GM23338 (cell line): Measurements from ENCODE around the gene COPZ2. TPM values are rescaled to one million over a fixed set of nuclear protein-coding genes. Genes with fewer than 3 reads are reported as not detected.

Experiments used
- ATAC-seq: fragments of 200-7000 bp; cut with Tn5 transposase; 3 replicates; pipeline ENCODE4 v1.9.1; 2020
- DNase-seq: peaks from one replicate; pipeline ENCODE4 v3.0.0-alpha.2; 2015; ENCODE audit warnings: low spot score
- H2AFZ ChIP-seq: fragments of 200-600 bp; sonication (generic); 2 replicates; pipeline ENCODE4 v1.8.0; 2016; ENCODE audit warnings: antibody characterized with exemption, mild to moderate bottlenecking, moderate library complexity
- H3F3A ChIP-seq: fragments of 200-600 bp; sonication (generic); replicated peaks from 2 replicates; pipeline ENCODE4 v1.8.0; 2017; ENCODE audit warnings: antibody characterized with exemption, mixed run types, low read depth
- H3K27ac ChIP-seq: fragments of 200-600 bp; sonication (generic); 2 replicates; pipeline ENCODE4 v1.6.1; 2016; ENCODE audit warnings: low read depth
- H3K27me3 ChIP-seq: fragments of 200-600 bp; sonication (generic); 2 replicates; pipeline ENCODE4 v1.8.0; 2016; ENCODE audit warnings: mild to moderate bottlenecking, mixed run types, moderate library complexity; ENCODE audit not compliant: insufficient read depth
- H3K36me3 ChIP-seq: fragments of 200-600 bp; sonication (generic); 2 replicates; pipeline ENCODE4 v1.8.0; 2016; ENCODE audit warnings: mild to moderate bottlenecking; ENCODE audit not compliant: insufficient read depth
- H3K4me1 ChIP-seq: fragments of 200-600 bp; sonication (generic); 2 replicates; pipeline ENCODE4 v1.8.0; 2016; ENCODE audit warnings: mild to moderate bottlenecking, moderate library complexity; ENCODE audit not compliant: insufficient read depth
- H3K4me2 ChIP-seq: fragments of 200-600 bp; sonication (generic); 2 replicates; pipeline ENCODE4 v1.7.1; 2017; ENCODE audit warnings: mixed run types
- H3K4me3 ChIP-seq: fragments of 200-600 bp; sonication (generic); 2 replicates; pipeline ENCODE4 v1.6.1; 2016; ENCODE audit warnings: mixed run types
- H3K79me2 ChIP-seq: fragments of 200-600 bp; sonication (generic); replicated peaks from 2 replicates; pipeline ENCODE4 v1.8.0; 2017; ENCODE audit warnings: mild to moderate bottlenecking; ENCODE audit not compliant: insufficient read depth
- H3K9me2 ChIP-seq: fragments of 200-600 bp; sonication (generic); 2 replicates; pipeline ENCODE4 v1.8.0; 2017; ENCODE audit not compliant: insufficient read depth
- H4K20me1 ChIP-seq: fragments of 200-600 bp; sonication (generic); replicated peaks from 2 replicates; pipeline ENCODE4 v1.8.0; 2017; ENCODE audit warnings: mild to moderate bottlenecking; ENCODE audit not compliant: insufficient read depth
- H3K27ac Mint-ChIP-seq: 2 replicates; pipeline ENCODE4 v1.8.0; 2020; ENCODE audit warnings: inconsistent platforms, mild to moderate bottlenecking, moderate library complexity, mixed read lengths
- H3K27me3 Mint-ChIP-seq: 3 replicates; pipeline ENCODE4 v1.8.0; 2022; ENCODE audit warnings: low read depth, mild to moderate bottlenecking, moderate library complexity, mixed read lengths, inconsistent platforms; ENCODE audit not compliant: insufficient read depth, poor library complexity
- H3K36me3 Mint-ChIP-seq: 3 replicates; pipeline ENCODE4 v1.8.0; 2021; ENCODE audit warnings: low read depth, mild to moderate bottlenecking, inconsistent platforms, moderate library complexity, mixed read lengths
- H3K4me1 Mint-ChIP-seq: 3 replicates; pipeline ENCODE4 v1.8.0; 2020; ENCODE audit warnings: mild to moderate bottlenecking, inconsistent platforms, mixed read lengths
- H3K4me3 Mint-ChIP-seq: 3 replicates; pipeline ENCODE4 v1.8.0; 2021; ENCODE audit warnings: moderate library complexity, mild to moderate bottlenecking, inconsistent platforms, mixed read lengths
- H3K9me3 Mint-ChIP-seq: 3 replicates; pipeline ENCODE4 v1.8.0; 2020; ENCODE audit warnings: moderate library complexity, mild to moderate bottlenecking, inconsistent platforms, mixed read lengths
- CREB1 ChIP-seq: fragments of 250-450 bp; sonication (Bioruptor Pico); IDR thresholded peaks from 2 replicates; pipeline ENCODE4 v1.5.0; 2020; ENCODE audit warnings: low read depth, mild to moderate bottlenecking, moderate library complexity
- EZH2 ChIP-seq: fragments of 200-600 bp; sonication (generic); IDR thresholded peaks from one replicate; pipeline ENCODE4 v1.8.0; 2017; ENCODE audit warnings: antibody characterized with exemption, mild to moderate bottlenecking, low read depth; ENCODE audit not compliant: unreplicated experiment
- EZH2phosphoT487 ChIP-seq: fragments of 200-600 bp; sonication (generic); IDR thresholded peaks from one replicate; pipeline ENCODE4 v1.8.1; 2018; ENCODE audit warnings: antibody characterized with exemption; ENCODE audit not compliant: unreplicated experiment
- JUNB ChIP-seq: IDR thresholded peaks from one replicate; pipeline ENCODE4 v1.6.1; 2016; ENCODE audit warnings: antibody characterized with exemption; ENCODE audit not compliant: unreplicated experiment
- NANOG ChIP-seq: IDR thresholded peaks from 2 replicates; pipeline ENCODE4 v1.6.1; 2016; ENCODE audit warnings: antibody characterized with exemption, borderline replicate concordance
- STAT1 ChIP-seq: IDR thresholded peaks from one replicate; pipeline ENCODE4 v1.6.1; 2016; ENCODE audit warnings: antibody characterized with exemption; ENCODE audit not compliant: unreplicated experiment
- ZNF114 ChIP-seq: fragments of 250-450 bp; sonication (Bioruptor Pico); IDR thresholded peaks from 2 replicates; pipeline ENCODE4 v1.5.0; 2020; ENCODE audit warnings: mild to moderate bottlenecking, moderate library complexity
- ZNF331 ChIP-seq: fragments of 250-450 bp; sonication (Bioruptor Pico); IDR thresholded peaks from 2 replicates; pipeline ENCODE4 v1.5.0; 2020; ENCODE audit warnings: low read depth, mild to moderate bottlenecking, moderate library complexity
- polyA plus RNA-seq: library from polyadenylated mRNA; unstranded; fragments of >200 nt; fragmentation: Nextera tagmentation; extraction: Ambion mirVana; gene quantifications from 2 replicates; pipeline ENCODE4 v1.2.1, GENCODE V29; 2016
- total RNA-seq: library from RNA; depleted of rRNA; stranded (reverse); fragments of >200 nt; shearing (Covaris generic); gene quantifications from 2 replicates; pipeline ENCODE4 v1.2.3, GENCODE V29; 2014
- TF ChIP-seq, protein P1 (sequence below), 2 experiments: fragments of 200-600 bp in 1 of 2; sonication (generic) in 1 of 2; conservative IDR thresholded peaks; 2 replicates each; pipeline versions ENCODE4 v1.5.1 to v1.6.1; 2016 to 2017; ENCODE audit warnings: antibody characterized with exemption in 2 of 2, low read depth in 2 of 2, mild to moderate bottlenecking in 2 of 2, moderate library complexity in 1 of 2
- TF ChIP-seq, protein P2 (sequence below): fragments of 250-450 bp; sonication (Bioruptor Pico); IDR thresholded peaks from 2 replicates; pipeline ENCODE4 v1.5.0; 2020; ENCODE audit warnings: mild to moderate bottlenecking, moderate library complexity
- TF ChIP-seq, protein P3 (sequence below): IDR thresholded peaks from one replicate; pipeline ENCODE4 v1.6.1; 2018; ENCODE audit warnings: antibody characterized with exemption; ENCODE audit not compliant: unreplicated experiment
- TF ChIP-seq, protein P4 (sequence below): IDR thresholded peaks from 2 replicates; pipeline ENCODE4 v1.6.1; 2016; ENCODE audit warnings: antibody characterized with exemption

The COPZ2 gene
- total and polyA plus RNA-seq, 2 experiments from 2014 or later = not detected

DNA sequence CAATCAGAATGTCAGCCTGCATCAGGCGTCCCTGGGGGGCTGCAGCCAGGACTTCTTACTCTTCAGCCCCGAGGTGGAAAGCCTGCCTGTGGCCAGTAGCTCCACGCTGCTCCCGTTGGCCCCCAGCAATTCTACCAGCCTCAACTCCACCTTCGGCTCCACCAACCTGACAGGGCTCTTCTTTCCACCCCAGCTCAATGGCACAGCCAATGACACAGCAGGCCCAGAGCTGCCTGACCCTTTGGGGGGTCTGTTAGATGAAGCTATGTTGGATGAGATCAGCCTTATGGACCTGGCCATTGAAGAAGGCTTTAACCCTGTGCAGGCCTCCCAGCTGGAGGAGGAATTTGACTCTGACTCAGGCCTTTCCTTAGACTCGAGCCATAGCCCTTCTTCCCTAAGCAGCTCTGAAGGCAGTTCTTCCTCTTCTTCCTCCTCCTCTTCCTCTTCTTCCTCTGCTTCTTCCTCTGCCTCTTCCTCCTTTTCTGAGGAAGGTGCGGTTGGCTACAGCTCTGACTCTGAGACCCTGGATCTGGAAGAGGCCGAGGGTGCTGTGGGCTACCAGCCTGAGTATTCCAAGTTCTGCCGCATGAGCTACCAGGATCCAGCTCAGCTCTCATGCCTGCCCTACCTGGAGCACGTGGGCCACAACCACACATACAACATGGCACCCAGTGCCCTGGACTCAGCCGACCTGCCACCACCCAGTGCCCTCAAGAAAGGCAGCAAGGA lies 21.0 kb upstream of the COPZ2 start:
- Histone ChIP-seq H3K27me3 (no peaks in the 10 kb centered on the region), H3K4me1 (peaks cover 24% of the 10 kb centered on the region), H3K4me3 (no peak overlapping the region), H3K79me2 (peaks cover 51% of the 10 kb centered on the region), H3F3A (peaks cover 48% of the 10 kb centered on the region), H3K4me2 (no peak overlapping the region), H3K9me2 (no peaks in the 10 kb centered on the region), H3K27ac (0 out of 2 replicates have a peak overlapping the region, but pooled peaks have one; percentile 39), H2AFZ (no peak overlapping the region), H3K36me3 (peaks cover 56% of the 10 kb centered on the region), H4K20me1 (peaks cover 30% of the 10 kb centered on the region)
- peaks cover 56% of the 10 kb centered on the region for H3K4me1 Mint-ChIP-seq
- peak overlapping the region; percentile 100 for H3K27ac Mint-ChIP-seq
- DNase-seq (no peak), ATAC-seq (no peak)
- H3K9me3 Mint-ChIP-seq = no peaks in the 10 kb centered on the region
- H3K27me3 Mint-ChIP-seq = peaks cover 32% of the 10 kb centered on the region
- TF ChIP-seq STAT1 = no peak
- TF ChIP-seq JUNB = no peak
- no peak for TF ChIP-seq ZNF114 (CRISPR knock-in tag)
- TF ChIP-seq, protein P1, sequence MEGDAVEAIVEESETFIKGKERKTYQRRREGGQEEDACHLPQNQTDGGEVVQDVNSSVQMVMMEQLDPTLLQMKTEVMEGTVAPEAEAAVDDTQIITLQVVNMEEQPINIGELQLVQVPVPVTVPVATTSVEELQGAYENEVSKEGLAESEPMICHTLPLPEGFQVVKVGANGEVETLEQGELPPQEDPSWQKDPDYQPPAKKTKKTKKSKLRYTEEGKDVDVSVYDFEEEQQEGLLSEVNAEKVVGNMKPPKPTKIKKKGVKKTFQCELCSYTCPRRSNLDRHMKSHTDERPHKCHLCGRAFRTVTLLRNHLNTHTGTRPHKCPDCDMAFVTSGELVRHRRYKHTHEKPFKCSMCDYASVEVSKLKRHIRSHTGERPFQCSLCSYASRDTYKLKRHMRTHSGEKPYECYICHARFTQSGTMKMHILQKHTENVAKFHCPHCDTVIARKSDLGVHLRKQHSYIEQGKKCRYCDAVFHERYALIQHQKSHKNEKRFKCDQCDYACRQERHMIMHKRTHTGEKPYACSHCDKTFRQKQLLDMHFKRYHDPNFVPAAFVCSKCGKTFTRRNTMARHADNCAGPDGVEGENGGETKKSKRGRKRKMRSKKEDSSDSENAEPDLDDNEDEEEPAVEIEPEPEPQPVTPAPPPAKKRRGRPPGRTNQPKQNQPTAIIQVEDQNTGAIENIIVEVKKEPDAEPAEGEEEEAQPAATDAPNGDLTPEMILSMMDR (conservative IDR thresholded peaks at IDR 0.05; ENCODE audit: low read depth in 2 of 2) = no peak
- TF ChIP-seq, protein P2, sequence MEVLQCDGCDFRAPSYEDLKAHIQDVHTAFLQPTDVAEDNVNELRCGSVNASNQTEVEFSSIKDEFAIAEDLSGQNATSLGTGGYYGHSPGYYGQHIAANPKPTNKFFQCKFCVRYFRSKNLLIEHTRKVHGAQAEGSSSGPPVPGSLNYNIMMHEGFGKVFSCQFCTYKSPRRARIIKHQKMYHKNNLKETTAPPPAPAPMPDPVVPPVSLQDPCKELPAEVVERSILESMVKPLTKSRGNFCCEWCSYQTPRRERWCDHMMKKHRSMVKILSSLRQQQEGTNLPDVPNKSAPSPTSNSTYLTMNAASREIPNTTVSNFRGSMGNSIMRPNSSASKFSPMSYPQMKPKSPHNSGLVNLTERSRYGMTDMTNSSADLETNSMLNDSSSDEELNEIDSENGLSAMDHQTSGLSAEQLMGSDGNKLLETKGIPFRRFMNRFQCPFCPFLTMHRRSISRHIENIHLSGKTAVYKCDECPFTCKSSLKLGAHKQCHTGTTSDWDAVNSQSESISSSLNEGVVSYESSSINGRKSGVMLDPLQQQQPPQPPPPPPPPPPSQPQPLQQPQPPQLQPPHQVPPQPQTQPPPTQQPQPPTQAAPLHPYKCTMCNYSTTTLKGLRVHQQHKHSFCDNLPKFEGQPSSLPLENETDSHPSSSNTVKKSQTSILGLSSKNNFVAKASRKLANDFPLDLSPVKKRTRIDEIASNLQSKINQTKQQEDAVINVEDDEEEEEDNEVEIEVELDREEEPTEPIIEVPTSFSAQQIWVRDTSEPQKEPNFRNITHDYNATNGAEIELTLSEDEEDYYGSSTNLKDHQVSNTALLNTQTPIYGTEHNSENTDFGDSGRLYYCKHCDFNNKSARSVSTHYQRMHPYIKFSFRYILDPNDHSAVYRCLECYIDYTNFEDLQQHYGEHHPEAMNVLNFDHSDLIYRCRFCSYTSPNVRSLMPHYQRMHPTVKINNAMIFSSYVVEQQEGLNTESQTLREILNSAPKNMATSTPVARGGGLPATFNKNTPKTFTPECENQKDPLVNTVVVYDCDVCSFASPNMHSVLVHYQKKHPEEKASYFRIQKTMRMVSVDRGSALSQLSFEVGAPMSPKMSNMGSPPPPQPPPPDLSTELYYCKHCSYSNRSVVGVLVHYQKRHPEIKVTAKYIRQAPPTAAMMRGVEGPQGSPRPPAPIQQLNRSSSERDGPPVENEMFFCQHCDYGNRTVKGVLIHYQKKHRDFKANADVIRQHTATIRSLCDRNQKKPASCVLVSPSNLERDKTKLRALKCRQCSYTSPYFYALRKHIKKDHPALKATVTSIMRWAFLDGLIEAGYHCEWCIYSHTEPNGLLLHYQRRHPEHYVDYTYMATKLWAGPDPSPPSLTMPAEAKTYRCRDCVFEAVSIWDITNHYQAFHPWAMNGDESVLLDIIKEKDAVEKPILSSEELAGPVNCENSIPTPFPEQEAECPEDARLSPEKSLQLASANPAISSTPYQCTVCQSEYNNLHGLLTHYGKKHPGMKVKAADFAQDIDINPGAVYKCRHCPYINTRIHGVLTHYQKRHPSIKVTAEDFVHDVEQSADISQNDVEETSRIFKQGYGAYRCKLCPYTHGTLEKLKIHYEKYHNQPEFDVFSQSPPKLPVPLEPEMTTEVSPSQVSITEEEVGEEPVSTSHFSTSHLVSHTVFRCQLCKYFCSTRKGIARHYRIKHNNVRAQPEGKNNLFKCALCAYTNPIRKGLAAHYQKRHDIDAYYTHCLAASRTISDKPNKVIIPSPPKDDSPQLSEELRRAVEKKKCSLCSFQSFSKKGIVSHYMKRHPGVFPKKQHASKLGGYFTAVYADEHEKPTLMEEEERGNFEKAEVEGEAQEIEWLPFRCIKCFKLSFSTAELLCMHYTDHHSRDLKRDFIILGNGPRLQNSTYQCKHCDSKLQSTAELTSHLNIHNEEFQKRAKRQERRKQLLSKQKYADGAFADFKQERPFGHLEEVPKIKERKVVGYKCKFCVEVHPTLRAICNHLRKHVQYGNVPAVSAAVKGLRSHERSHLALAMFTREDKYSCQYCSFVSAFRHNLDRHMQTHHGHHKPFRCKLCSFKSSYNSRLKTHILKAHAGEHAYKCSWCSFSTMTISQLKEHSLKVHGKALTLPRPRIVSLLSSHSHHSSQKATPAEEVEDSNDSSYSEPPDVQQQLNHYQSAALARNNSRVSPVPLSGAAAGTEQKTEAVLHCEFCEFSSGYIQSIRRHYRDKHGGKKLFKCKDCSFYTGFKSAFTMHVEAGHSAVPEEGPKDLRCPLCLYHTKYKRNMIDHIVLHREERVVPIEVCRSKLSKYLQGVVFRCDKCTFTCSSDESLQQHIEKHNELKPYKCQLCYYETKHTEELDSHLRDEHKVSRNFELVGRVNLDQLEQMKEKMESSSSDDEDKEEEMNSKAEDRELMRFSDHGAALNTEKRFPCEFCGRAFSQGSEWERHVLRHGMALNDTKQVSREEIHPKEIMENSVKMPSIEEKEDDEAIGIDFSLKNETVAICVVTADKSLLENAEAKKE (CRISPR knock-in tag) = no peak
- no peak for TF ChIP-seq EZH2phosphoT487
- no peak for TF ChIP-seq CREB1 (CRISPR knock-in tag)
- TF ChIP-seq, protein P3, sequence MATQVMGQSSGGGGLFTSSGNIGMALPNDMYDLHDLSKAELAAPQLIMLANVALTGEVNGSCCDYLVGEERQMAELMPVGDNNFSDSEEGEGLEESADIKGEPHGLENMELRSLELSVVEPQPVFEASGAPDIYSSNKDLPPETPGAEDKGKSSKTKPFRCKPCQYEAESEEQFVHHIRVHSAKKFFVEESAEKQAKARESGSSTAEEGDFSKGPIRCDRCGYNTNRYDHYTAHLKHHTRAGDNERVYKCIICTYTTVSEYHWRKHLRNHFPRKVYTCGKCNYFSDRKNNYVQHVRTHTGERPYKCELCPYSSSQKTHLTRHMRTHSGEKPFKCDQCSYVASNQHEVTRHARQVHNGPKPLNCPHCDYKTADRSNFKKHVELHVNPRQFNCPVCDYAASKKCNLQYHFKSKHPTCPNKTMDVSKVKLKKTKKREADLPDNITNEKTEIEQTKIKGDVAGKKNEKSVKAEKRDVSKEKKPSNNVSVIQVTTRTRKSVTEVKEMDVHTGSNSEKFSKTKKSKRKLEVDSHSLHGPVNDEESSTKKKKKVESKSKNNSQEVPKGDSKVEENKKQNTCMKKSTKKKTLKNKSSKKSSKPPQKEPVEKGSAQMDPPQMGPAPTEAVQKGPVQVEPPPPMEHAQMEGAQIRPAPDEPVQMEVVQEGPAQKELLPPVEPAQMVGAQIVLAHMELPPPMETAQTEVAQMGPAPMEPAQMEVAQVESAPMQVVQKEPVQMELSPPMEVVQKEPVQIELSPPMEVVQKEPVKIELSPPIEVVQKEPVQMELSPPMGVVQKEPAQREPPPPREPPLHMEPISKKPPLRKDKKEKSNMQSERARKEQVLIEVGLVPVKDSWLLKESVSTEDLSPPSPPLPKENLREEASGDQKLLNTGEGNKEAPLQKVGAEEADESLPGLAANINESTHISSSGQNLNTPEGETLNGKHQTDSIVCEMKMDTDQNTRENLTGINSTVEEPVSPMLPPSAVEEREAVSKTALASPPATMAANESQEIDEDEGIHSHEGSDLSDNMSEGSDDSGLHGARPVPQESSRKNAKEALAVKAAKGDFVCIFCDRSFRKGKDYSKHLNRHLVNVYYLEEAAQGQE = no peak
- TF ChIP-seq NANOG = no peak
- TF ChIP-seq, protein P4, sequence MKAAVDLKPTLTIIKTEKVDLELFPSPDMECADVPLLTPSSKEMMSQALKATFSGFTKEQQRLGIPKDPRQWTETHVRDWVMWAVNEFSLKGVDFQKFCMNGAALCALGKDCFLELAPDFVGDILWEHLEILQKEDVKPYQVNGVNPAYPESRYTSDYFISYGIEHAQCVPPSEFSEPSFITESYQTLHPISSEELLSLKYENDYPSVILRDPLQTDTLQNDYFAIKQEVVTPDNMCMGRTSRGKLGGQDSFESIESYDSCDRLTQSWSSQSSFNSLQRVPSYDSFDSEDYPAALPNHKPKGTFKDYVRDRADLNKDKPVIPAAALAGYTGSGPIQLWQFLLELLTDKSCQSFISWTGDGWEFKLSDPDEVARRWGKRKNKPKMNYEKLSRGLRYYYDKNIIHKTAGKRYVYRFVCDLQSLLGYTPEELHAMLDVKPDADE = no peak
- TF ChIP-seq EZH2 = no peak
- TF ChIP-seq ZNF331 (CRISPR knock-in tag) = no peak
- H3K36me3 Mint-ChIP-seq = peaks cover 82% of the 10 kb centered on the region
- H3K4me3 Mint-ChIP-seq = peak overlapping the region; percentile 20; the same call in 1 of the 3 replicates
